GM18951 (cell line): Measurements from ENCODE around the gene GABRD.

Source experiments
- POLR2A ChIP-seq: IDR thresholded peaks from 4 replicates; pipeline ENCODE4 v1.6.1; 2011; ENCODE audit warnings: mild to moderate bottlenecking; ENCODE audit not compliant: insufficient read length, insufficient read depth; ENCODE audit errors: extremely low read depth
- in situ Hi-C: fragments of 300-500 bp; cut with MboI; formaldehyde crosslinking; loops from one replicate; pipeline ENCODE4 v1.12.0; 2022; ENCODE audit warnings: low sequenced_read_pairs, mixed read lengths, inconsistent platforms; ENCODE audit not compliant: unreplicated experiment

The GABRD gene

DNA sequence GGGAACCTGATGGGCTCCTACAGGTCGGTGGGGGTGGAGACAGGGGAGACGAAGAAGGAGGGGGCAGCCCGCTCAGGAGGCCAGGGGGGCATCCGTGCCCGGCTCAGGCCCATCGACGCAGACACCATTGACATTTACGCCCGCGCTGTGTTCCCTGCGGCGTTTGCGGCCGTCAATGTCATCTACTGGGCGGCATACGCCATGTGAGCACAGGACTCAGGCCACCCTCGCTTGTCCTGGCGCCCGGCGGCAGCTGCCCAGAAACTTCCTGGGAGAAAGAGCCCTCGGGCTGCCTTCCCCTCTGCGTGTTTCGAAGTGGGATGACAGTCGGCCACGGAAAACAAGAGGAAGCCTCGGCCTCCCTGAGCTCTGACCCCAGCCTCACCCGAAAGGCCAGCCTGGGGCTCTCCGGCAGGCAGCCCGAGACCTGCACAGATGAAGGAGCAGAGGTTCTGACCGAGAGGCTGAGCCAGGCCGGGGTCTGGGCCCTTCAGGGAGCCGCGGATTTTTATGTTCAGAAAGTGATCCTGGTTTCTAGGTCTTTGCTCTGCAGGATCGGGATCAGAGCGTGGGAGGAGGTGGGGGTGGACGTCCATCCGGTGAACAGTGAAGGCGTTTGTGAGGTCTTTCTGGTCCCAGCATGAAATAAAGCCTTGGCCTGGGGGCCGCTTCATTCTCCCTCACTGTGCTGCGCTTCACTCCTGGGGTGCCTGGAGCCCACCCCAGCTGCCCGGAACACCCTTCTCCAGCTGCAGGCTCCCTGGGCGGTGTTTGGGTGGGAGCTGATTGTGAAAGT lies 11.1 kb downstream of the GABRD start:
- in situ Hi-C loops, result no loop called here
- TF ChIP-seq POLR2A, result no peak

GRCh38 chr1:2031546-2032540 lies 12.7 kb downstream of the GABRD start:
- no peak for TF ChIP-seq POLR2A
- in situ Hi-C loops, result no loop called here

DNA sequence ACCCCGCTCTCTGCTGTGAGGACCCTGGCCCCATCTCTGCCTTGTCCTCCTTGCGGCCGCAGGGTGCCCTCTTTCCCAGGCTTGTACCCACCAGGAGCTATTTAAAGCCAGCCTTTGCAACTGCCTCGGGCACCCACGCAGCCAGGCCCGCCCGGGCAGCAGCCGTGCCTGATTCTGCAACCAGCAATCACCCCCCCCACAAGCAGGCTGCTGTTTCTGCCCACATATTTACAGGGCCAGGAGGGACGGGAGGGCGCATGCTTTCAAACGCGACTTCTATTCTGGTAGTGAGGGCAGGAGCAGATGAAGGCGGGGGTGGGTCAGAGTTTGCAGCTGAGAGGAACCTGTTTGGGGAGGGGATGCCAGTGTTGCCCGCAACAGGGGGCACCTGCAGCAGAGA lies 13.6 kb downstream of the GABRD start:
- in situ Hi-C loops, result no loop called here
- no peak for TF ChIP-seq POLR2A

GRCh38 chr1:2033165-2033564 lies 14.0 kb downstream of the GABRD start:
- no peak for TF ChIP-seq POLR2A
- in situ Hi-C loops, result no loop called here

- in situ Hi-C loops, result no loop called here
- no peak for TF ChIP-seq POLR2A
Measured at GRCh38 chr1:2036287-2036686, 17.1 kb downstream of the GABRD start.

- no peak for TF ChIP-seq POLR2A
- in situ Hi-C loops, result no loop called here
Measured at GRCh38 chr1:2037314-2037979, 18.3 kb downstream of the GABRD start.

DNA sequence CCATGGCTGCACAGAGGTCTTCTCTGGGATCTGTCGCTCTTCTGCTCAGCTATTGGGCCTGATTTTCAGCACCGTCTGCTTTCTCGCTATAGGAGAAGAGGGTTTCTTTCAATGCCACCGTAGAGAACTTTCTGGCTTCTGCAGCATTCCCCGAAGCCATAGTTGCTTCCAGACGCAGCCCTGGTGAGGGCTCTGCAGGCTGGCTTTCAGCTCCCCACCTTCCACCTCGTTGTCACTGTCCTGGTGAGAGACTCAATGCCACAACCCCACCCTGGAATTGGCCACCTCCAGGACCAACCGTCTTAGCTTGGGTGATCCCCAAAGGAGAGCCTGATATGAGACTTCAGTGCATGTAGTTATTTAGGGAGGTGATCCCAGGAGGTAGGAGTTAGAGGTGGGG lies 19.1 kb downstream of the GABRD start:
- in situ Hi-C loops, result no loop called here
- no peak for TF ChIP-seq POLR2A

DNA sequence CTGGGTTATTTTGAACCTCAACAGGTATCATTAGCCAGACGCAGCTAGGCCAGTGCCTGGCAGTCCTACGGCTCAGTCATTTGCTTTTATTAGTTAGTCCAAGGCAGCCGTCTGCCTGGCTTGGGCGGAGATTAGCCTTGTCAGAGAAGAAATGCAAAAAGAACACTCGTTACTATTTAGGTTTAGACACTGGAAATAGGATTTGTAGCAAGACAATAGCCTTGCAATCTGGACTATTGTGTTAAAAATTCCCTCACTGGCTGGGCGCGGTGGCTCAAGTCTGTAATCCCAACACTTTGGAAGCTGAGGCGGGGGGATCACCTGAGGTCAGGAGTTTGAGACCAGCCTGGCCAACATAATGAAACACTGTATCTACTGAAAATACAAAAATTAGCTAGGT lies 20.1 kb downstream of the GABRD start:
- TF ChIP-seq POLR2A, result no peak
- in situ Hi-C loops, result no loop called here

GRCh38 chr1:2041305-2041704 lies 22.2 kb downstream of the GABRD start:
- in situ Hi-C loops, result no loop called here
- TF ChIP-seq POLR2A, result no peak

GRCh38 chr1:2041887-2042286 lies 22.7 kb downstream of the GABRD start:
- in situ Hi-C loops, result no loop called here
- TF ChIP-seq POLR2A, result no peak

DNA sequence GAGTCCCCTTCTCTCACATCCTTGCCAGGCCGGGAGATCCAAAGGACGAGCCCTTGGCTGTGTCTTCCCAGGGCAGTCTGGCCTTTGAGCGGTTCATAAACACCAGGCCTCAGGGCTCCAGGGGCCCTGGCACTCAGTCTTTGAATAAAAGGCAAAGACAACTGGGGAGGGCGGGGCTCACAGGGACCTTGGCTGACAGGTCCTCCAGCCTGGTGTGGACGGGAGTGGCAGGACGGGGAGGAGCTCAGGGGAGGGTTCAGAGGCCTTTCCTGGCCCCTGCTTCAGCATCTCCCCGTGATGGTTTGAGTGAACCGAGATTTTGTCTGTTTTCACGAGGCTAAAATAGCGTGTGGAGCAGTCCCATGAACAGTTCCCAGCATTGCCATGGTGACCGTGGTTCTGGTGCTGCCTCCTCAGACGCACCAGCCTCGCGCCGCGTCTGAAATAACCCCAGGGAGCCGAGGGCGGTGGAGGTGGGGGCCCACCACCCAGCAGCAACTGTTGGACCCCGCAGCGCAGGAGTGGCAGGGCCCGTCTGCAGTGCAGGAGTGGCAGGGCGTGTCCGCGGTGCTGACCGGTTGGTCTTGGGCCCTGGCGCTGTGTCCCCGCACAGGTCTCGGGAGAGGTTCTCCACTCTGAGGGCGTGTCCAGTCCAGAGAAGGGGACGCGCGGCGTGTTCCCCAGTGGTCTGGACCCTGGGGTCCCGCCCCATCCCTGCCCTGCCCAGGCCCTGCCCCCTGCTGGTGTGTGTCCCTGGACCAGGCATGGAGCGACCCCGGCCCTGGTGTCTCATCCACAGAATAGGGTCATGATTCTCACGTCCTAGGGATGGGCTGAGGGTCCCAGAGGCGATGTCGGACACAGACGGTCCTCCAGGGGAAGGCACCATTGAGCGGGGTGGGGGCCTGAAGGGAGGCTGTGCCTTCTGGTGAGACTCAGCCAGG lies 24.0 kb downstream of the GABRD start:
- in situ Hi-C loops, result no loop called here
- TF ChIP-seq POLR2A, result no peak

GRCh38 chr1:2043886-2044285 lies 24.7 kb downstream of the GABRD start:
- in situ Hi-C loops, result no loop called here
- TF ChIP-seq POLR2A, result no peak
